Ammon's horn (tissue), 1 donor: ENCODE data around the gene CXCR4.
"Not testable (repeated sequence)": the region's sequence is repeated elsewhere in the genome, so short reads cannot be mapped to it uniquely, and the experiment has no call there.

Source experiments
- DNase-seq: peaks from one replicate; pipeline ENCODE4 v3.0.0-alpha.2; 2016; ENCODE audit warnings: low spot score

Gene CXCR4

DNA sequence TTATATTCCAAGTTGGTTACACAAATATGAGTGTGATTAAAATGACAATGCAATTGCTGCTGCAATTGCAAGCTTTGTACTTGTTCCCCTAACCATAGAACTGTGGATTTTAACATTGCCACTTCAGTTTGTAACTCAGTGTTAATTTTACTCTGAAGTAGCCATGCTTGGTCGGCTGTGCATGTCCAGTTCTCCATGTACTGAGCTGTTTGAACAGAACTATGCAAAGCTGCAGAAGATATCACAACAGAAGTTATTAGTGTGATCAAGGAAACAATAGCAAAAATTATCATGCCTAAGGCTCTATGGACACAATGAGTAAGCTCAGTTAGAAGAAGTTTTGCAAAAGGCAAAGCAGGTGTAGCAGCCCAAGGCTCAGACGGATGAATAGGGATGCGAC lies 45.3 kb downstream of the CXCR4 start:
- no peak for DNase-seq

DNA sequence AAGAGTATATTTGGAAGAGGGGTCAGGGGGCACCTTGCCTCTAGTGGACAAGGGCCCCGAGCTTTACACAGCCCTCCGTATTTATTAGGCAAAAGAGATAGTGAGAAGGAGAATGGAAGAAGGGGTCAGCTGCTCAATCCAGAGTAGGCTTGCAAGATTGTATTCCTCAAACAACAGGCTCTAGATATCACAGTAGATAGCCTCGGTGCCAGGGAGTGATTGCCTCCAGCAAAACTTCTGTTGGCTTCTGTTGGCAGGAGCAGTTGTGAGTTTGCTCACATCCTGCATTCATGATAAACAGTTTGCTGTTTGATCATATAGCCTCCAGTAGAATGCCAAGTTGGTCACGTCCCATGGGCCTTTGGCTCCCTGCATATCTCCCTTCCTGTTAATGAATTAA lies 46.1 kb downstream of the CXCR4 start:
- DNase-seq = not testable (repeated sequence)

DNA sequence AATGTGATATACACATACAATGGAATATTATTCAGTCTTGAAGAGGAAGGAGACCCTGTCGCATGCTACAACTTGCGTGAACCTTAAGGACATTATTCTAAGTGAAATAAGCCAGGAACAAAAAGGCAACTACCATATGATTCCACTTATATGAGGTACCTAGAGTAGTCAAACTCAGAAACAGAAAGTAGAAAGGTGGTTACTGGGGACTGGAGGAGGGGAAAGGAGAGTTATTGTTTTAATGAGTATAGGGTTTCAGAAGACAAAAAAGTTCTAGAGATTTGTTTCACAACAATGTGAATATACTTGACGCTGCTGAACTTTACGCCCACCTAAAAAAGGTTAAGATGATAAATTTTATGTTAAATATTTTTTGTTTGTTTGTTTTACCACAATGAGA lies 47.0 kb downstream of the CXCR4 start:
- DNase-seq = no peak

DNA sequence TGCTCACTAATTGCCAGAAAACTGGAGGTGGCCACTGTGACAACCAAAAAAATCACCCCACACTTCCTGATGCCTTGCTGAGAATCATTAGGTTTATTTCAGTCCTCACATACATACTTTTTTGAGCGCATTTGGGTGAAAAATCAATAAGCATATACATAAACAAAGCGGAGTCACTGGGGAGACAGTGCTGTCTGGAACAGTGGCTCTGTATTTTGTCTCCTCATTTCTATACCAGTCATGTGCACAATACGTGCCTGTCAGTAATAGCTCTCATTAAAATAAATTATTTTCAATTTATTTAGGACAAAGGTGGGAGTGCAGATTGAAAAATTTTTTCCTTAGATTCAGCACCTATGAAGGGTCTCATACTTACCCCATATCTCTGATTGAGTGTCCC lies 48.2 kb downstream of the CXCR4 start:
- DNase-seq = no peak

DNA sequence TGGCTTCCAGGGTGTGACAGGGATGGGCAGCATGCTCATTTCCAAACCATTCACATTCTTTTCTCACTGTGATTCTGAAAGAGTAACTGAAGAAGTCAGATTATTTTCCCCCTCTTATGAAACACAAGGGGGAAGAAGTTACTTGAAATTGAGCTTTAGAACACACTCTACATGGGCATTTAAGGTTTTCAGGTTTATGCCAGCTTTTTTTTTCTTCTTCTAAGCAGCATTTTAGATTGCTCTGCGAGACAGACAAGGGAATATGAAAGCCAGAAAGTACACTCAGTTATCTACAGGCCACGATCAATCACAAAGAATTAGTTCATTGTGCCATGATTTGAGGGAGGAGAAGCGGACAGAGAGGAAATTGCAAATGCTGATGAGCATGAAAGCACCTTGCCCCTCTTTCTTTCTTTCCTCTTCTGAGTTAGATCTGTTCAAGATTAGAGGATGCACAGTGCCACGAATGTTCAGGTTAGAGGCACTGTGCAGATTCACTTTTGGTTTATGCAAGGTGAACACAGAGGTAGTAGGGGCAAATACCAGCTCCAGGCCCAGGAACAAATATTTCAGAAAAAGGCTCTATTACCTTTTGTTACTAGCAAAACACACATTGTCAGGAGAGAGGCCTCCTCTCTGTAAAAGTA lies 49.2 kb downstream of the CXCR4 start:
- no peak for DNase-seq

DNA sequence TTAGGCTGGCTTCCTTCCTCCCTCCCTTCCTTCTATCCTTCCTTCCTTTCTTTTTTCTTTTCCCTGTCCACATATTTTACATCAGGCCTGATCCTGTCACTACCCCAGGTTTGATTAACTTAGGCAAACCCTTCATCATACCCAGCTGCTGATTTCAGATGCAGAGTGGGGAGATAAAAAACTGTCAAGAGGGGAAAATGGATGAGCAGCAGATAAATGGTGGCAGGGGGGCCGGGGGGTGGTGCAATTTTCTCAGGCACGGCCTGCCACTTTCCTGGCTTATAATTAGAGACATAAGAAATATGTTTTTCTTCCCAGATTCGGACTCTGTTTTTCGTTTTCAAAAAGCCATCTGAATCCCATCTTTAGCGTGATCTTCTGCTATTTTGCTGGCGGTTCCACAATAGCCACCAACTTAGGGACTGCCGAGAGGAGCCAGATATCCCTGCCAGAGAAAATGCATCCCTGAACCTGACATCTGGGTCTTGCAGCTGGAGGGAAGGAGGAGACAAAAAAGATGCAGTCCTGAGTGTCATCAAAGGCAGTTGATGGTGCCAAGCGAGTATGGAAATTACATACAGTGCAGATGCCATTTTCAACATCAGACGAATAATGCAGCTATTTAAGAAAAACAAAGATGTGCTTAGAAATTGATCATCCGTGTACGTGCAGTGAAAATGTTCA lies 49.9 kb downstream of the CXCR4 start:
- no peak for DNase-seq

DNA sequence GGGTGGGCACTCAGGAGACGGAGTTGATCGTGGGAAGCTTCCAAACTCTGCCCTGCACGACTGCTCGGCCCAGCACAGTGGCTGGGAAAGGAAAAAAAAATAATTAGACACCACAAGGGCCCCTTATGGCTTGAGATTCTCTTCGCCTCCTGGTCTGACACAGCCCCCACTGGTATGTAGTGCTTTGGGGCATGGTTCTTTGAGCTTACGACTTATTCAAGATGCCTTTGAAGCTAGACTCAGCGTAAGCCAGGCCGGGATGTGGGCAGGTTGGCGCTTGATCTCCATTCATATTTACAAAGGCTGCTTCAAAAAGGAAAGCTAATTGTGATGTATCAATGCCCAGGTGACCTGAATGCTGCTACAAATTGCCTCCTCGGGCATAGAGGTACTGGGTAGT lies 50.5 kb downstream of the CXCR4 start:
- no peak for DNase-seq

DNA sequence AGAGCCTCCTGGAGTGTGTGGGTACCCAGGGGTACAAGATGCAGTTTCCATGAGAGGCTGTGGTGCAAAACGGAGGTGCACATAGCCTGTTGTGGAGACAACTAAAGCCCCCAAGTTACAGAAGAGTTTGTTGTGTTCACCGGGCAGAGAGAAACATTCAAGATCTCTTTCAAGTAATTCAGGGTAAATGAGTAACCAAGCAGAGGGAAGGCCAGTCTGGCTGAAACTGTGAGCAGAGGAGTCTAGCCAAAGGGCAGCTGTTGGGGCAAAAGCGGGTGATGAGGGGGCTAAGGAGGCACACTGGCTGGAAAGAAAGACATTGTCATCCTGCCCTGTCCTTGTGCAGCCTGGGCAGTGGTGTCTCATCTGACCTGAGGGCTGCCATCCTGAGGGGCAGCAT lies 52.0 kb downstream of the CXCR4 start:
- DNase-seq = no peak

DNA sequence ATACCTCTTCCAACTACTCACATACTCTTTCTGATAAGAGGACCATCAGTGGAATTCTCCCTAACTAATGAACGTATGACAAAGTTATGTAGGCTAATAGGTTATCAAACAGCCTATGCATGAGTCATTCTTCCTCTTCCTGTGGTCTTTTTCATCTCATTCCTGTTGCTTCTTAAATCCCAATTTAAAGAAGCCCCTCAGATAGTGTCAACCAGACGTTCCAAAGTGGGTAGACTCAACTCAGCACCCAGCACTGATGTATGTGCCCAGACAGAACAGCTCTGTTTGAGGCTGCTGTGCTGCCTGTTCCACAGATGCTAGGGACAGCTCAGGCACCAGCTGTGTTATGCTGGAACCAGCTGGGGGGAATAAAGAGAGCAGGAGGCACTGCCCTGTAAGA lies 52.6 kb downstream of the CXCR4 start:
- no peak for DNase-seq
